T-helper 1 cell treated with Interleukin-12 subunit alpha and Interleukin-12 subunit beta and Interleukin-4 antibody, amounts not matched to agents 30 μg/mL and 1 μg/mL, for 36 hours (primary cell): ENCODE measurements around the gene BMPR1A.

Source experiments
- H3K27ac Mint-ChIP-seq: one replicate; pipeline ENCODE4 v1.8.0; 2021; ENCODE audit warnings: mild to moderate bottlenecking, mixed read lengths
- H3K27me3 Mint-ChIP-seq: one replicate; pipeline ENCODE4 v1.8.0; 2021; ENCODE audit warnings: low read depth, mixed read lengths
- H3K36me3 Mint-ChIP-seq: one replicate; pipeline ENCODE4 v1.8.0; 2021; ENCODE audit warnings: low read depth, mixed read lengths
- H3K4me1 Mint-ChIP-seq: one replicate; pipeline ENCODE4 v1.8.0; 2021; ENCODE audit warnings: low read depth, mixed read lengths
- H3K4me3 Mint-ChIP-seq: one replicate; pipeline ENCODE4 v1.8.0; 2021; ENCODE audit warnings: mild to moderate bottlenecking, moderate library complexity, mixed read lengths
- H3K9me3 Mint-ChIP-seq: one replicate; pipeline ENCODE4 v1.8.0; 2021; ENCODE audit warnings: mixed read lengths

Gene BMPR1A

GRCh38 chr10:86821388-86821999 lies 65.1 kb downstream of the BMPR1A start:
- H3K27me3 Mint-ChIP-seq = peaks cover 4% of the 10 kb centered on the region
- no peak overlapping the region for H3K4me3 Mint-ChIP-seq
- no peaks in the 10 kb centered on the region for H3K9me3 Mint-ChIP-seq
- no peaks in the 10 kb centered on the region for H3K4me1 Mint-ChIP-seq
- H3K36me3 Mint-ChIP-seq = no peaks in the 10 kb centered on the region
- H3K27ac Mint-ChIP-seq = no peak overlapping the region

- Mint-ChIP-seq H3K4me3 (no peak overlapping the region), H3K36me3 (no peaks in the 10 kb centered on the region), H3K9me3 (no peaks in the 10 kb centered on the region), H3K27me3 (peaks cover 4% of the 10 kb centered on the region), H3K4me1 (no peaks in the 10 kb centered on the region), H3K27ac (no peak overlapping the region)
These were observed 67.1 kb downstream of the BMPR1A start for GRCh38 chr10:86823565-86823964.

GRCh38 chr10:86824151-86824550 lies 67.7 kb downstream of the BMPR1A start:
- no peak overlapping the region for H3K27ac Mint-ChIP-seq
- peaks cover 4% of the 10 kb centered on the region for H3K27me3 Mint-ChIP-seq
- H3K9me3 Mint-ChIP-seq = no peaks in the 10 kb centered on the region
- no peak overlapping the region for H3K4me3 Mint-ChIP-seq
- no peaks in the 10 kb centered on the region for H3K36me3 Mint-ChIP-seq
- H3K4me1 Mint-ChIP-seq = no peaks in the 10 kb centered on the region

GRCh38 chr10:86825366-86825765 lies 68.9 kb downstream of the BMPR1A start:
- Mint-ChIP-seq H3K9me3 (no peaks in the 10 kb centered on the region), H3K4me3 (no peak overlapping the region), H3K27me3 (peaks cover 2% of the 10 kb centered on the region), H3K36me3 (no peaks in the 10 kb centered on the region), H3K27ac (no peak overlapping the region), H3K4me1 (no peaks in the 10 kb centered on the region)

GRCh38 chr10:86827639-86828038 lies 71.2 kb downstream of the BMPR1A start:
- no peaks in the 10 kb centered on the region for H3K36me3 Mint-ChIP-seq
- no peaks in the 10 kb centered on the region for H3K9me3 Mint-ChIP-seq
- no peaks in the 10 kb centered on the region for H3K27me3 Mint-ChIP-seq
- no peak overlapping the region for H3K4me3 Mint-ChIP-seq
- no peak overlapping the region for H3K27ac Mint-ChIP-seq
- H3K4me1 Mint-ChIP-seq = no peaks in the 10 kb centered on the region

GRCh38 chr10:86828145-86828544 lies 71.7 kb downstream of the BMPR1A start:
- Mint-ChIP-seq H3K36me3 (no peaks in the 10 kb centered on the region), H3K27me3 (peaks cover 2% of the 10 kb centered on the region), H3K27ac (no peak overlapping the region), H3K4me3 (no peak overlapping the region), H3K9me3 (no peaks in the 10 kb centered on the region), H3K4me1 (no peaks in the 10 kb centered on the region)

GRCh38 chr10:86829472-86829871 lies 73.1 kb downstream of the BMPR1A start:
- H3K27ac Mint-ChIP-seq = no peak overlapping the region
- no peaks in the 10 kb centered on the region for H3K4me1 Mint-ChIP-seq
- H3K27me3 Mint-ChIP-seq = peaks cover 3% of the 10 kb centered on the region
- no peaks in the 10 kb centered on the region for H3K9me3 Mint-ChIP-seq
- no peaks in the 10 kb centered on the region for H3K36me3 Mint-ChIP-seq
- H3K4me3 Mint-ChIP-seq = no peak overlapping the region

GRCh38 chr10:86830043-86830591 lies 73.7 kb downstream of the BMPR1A start:
- Mint-ChIP-seq H3K4me3 (no peak overlapping the region), H3K27me3 (peaks cover 7% of the 10 kb centered on the region), H3K36me3 (no peaks in the 10 kb centered on the region), H3K27ac (no peak overlapping the region), H3K4me1 (no peaks in the 10 kb centered on the region), H3K9me3 (no peaks in the 10 kb centered on the region)

- Mint-ChIP-seq H3K4me3 (no peak overlapping the region), H3K4me1 (no peaks in the 10 kb centered on the region), H3K27me3 (peaks cover 7% of the 10 kb centered on the region), H3K36me3 (no peaks in the 10 kb centered on the region), H3K9me3 (no peaks in the 10 kb centered on the region), H3K27ac (no peak overlapping the region)
These were observed 77.5 kb downstream of the BMPR1A start for GRCh38 chr10:86833969-86834368.

GRCh38 chr10:86836044-86836443 lies 79.6 kb downstream of the BMPR1A start:
- H3K4me1 Mint-ChIP-seq = no peaks in the 10 kb centered on the region
- peaks cover 7% of the 10 kb centered on the region for H3K27me3 Mint-ChIP-seq
- H3K36me3 Mint-ChIP-seq = no peaks in the 10 kb centered on the region
- H3K27ac Mint-ChIP-seq = no peak overlapping the region
- H3K4me3 Mint-ChIP-seq = no peak overlapping the region
- H3K9me3 Mint-ChIP-seq = no peaks in the 10 kb centered on the region

GRCh38 chr10:86837663-86838062 lies 81.2 kb downstream of the BMPR1A start:
- Mint-ChIP-seq H3K4me1 (no peaks in the 10 kb centered on the region), H3K27ac (no peak overlapping the region), H3K36me3 (no peaks in the 10 kb centered on the region), H3K27me3 (peaks cover 7% of the 10 kb centered on the region), H3K4me3 (no peak overlapping the region), H3K9me3 (no peaks in the 10 kb centered on the region)

GRCh38 chr10:86840498-86840897 lies 84.1 kb downstream of the BMPR1A start:
- H3K9me3 Mint-ChIP-seq = no peaks in the 10 kb centered on the region
- no peak overlapping the region for H3K27ac Mint-ChIP-seq
- no peak overlapping the region for H3K4me3 Mint-ChIP-seq
- no peaks in the 10 kb centered on the region for H3K4me1 Mint-ChIP-seq
- no peaks in the 10 kb centered on the region for H3K27me3 Mint-ChIP-seq
- H3K36me3 Mint-ChIP-seq = peaks cover 3% of the 10 kb centered on the region

- Mint-ChIP-seq H3K36me3 (peaks cover 3% of the 10 kb centered on the region), H3K27ac (no peak overlapping the region), H3K9me3 (no peaks in the 10 kb centered on the region), H3K27me3 (no peaks in the 10 kb centered on the region), H3K4me3 (no peak overlapping the region), H3K4me1 (no peaks in the 10 kb centered on the region)
These were observed 89.7 kb downstream of the BMPR1A start for GRCh38 chr10:86846088-86846487.

GRCh38 chr10:86848747-86849146 lies 92.3 kb downstream of the BMPR1A start:
- H3K4me3 Mint-ChIP-seq = no peak overlapping the region
- H3K9me3 Mint-ChIP-seq = no peaks in the 10 kb centered on the region
- H3K27ac Mint-ChIP-seq = no peak overlapping the region
- H3K36me3 Mint-ChIP-seq = peaks cover 2% of the 10 kb centered on the region
- H3K27me3 Mint-ChIP-seq = no peaks in the 10 kb centered on the region
- H3K4me1 Mint-ChIP-seq = no peaks in the 10 kb centered on the region

GRCh38 chr10:86849181-86849894 lies 92.9 kb downstream of the BMPR1A start:
- H3K27me3 Mint-ChIP-seq = no peaks in the 10 kb centered on the region
- H3K27ac Mint-ChIP-seq = no peak overlapping the region
- H3K4me3 Mint-ChIP-seq = no peak overlapping the region
- no peaks in the 10 kb centered on the region for H3K4me1 Mint-ChIP-seq
- no peaks in the 10 kb centered on the region for H3K9me3 Mint-ChIP-seq
- peaks cover 2% of the 10 kb centered on the region for H3K36me3 Mint-ChIP-seq
